KOPT-K1 (cell line): Measurements from ENCODE around the gene SYAP1.

Source experiments
- H3K27ac ChIP-seq: fragments of 200-600 bp; sonication (generic); 2 replicates; pipeline ENCODE4 v1.5.1; 2016; ENCODE audit warnings: antibody characterized with exemption, mild to moderate bottlenecking, low read depth, low read length; ENCODE audit not compliant: poor library complexity, severe bottlenecking
- H3K36me3 ChIP-seq: fragments of 200-600 bp; sonication (generic); 2 replicates; pipeline ENCODE4 v1.5.1; 2017; ENCODE audit warnings: antibody characterized with exemption, mild to moderate bottlenecking, low read length, moderate library complexity; ENCODE audit not compliant: insufficient read depth
- H3K9me3 ChIP-seq: fragments of 200-600 bp; sonication (generic); 2 replicates; pipeline ENCODE4 v1.5.1; 2017; ENCODE audit warnings: antibody characterized with exemption, low read length, mild to moderate bottlenecking; ENCODE audit not compliant: insufficient read depth, poor library complexity, severe bottlenecking

Gene SYAP1

GRCh38 chrX:16719334-16720084 lies at the start of gene SYAP1:
SYAP1 (plus strand) TSS chrX:16719612; CDS start chrX:16719725, 113 bp downstream.
- H3K27ac ChIP-seq, result peak within 1 kb of the TSS; percentile 63
- no peaks in the 10 kb centered on the region for H3K36me3 ChIP-seq

GRCh38 chrX:16671005-16671404 lies 48.4 kb upstream of the SYAP1 start:
- Histone ChIP-seq H3K27ac (no peak overlapping the region), H3K36me3 (no peaks in the 10 kb centered on the region), H3K9me3 (no peaks in the 10 kb centered on the region)

More at GRCh38 chrX:16719334-16720084, at the start of gene SYAP1:
- no peaks in the 10 kb centered on the region for H3K9me3 ChIP-seq

GRCh38 chrX:16678689-16679088 lies 40.7 kb upstream of the SYAP1 start:
- Histone ChIP-seq H3K27ac (no peak overlapping the region), H3K36me3 (no peaks in the 10 kb centered on the region), H3K9me3 (no peaks in the 10 kb centered on the region)

- Histone ChIP-seq H3K9me3 (no peaks in the 10 kb centered on the region), H3K27ac (no peak overlapping the region), H3K36me3 (no peaks in the 10 kb centered on the region)
Measured at GRCh38 chrX:16683007-16683664, 36.3 kb upstream of the SYAP1 start.

GRCh38 chrX:16687514-16687913 lies 31.9 kb upstream of the SYAP1 start:
- no peaks in the 10 kb centered on the region for H3K36me3 ChIP-seq
- H3K9me3 ChIP-seq, result no peaks in the 10 kb centered on the region
- no peak overlapping the region for H3K27ac ChIP-seq

- Histone ChIP-seq H3K36me3 (no peaks in the 10 kb centered on the region), H3K27ac (no peak overlapping the region), H3K9me3 (no peaks in the 10 kb centered on the region)
Measured at GRCh38 chrX:16695079-16695676, 24.2 kb upstream of the SYAP1 start.

GRCh38 chrX:16696956-16697355 lies 22.5 kb upstream of the SYAP1 start:
- Histone ChIP-seq H3K36me3 (no peaks in the 10 kb centered on the region), H3K9me3 (no peaks in the 10 kb centered on the region), H3K27ac (no peak overlapping the region)

GRCh38 chrX:16699389-16699788 lies 20.0 kb upstream of the SYAP1 start:
- Histone ChIP-seq H3K27ac (no peak overlapping the region), H3K9me3 (no peaks in the 10 kb centered on the region), H3K36me3 (no peaks in the 10 kb centered on the region)

GRCh38 chrX:16700734-16701133 lies 18.7 kb upstream of the SYAP1 start:
- H3K9me3 ChIP-seq, result no peaks in the 10 kb centered on the region
- no peaks in the 10 kb centered on the region for H3K36me3 ChIP-seq
- no peak overlapping the region for H3K27ac ChIP-seq

GRCh38 chrX:16702700-16703599 lies 16.5 kb upstream of the SYAP1 start:
- H3K9me3 ChIP-seq, result no peaks in the 10 kb centered on the region
- H3K36me3 ChIP-seq, result no peaks in the 10 kb centered on the region
- H3K27ac ChIP-seq, result no peak overlapping the region

GRCh38 chrX:16705370-16705769 lies 14.0 kb upstream of the SYAP1 start:
- Histone ChIP-seq H3K36me3 (no peaks in the 10 kb centered on the region), H3K27ac (no peak overlapping the region)

GRCh38 chrX:16708016-16708415 lies 11.4 kb upstream of the SYAP1 start:
- no peaks in the 10 kb centered on the region for H3K9me3 ChIP-seq
- no peaks in the 10 kb centered on the region for H3K36me3 ChIP-seq
- no peak overlapping the region for H3K27ac ChIP-seq

More at GRCh38 chrX:16705370-16705769, 14.0 kb upstream of the SYAP1 start:
- no peaks in the 10 kb centered on the region for H3K9me3 ChIP-seq

- Histone ChIP-seq H3K36me3 (no peaks in the 10 kb centered on the region), H3K27ac (no peak overlapping the region), H3K9me3 (no peaks in the 10 kb centered on the region)
Measured at GRCh38 chrX:16711219-16711811, 8.1 kb upstream of the SYAP1 start.

GRCh38 chrX:16711893-16712547 lies 7.4 kb upstream of the SYAP1 start:
- no peak overlapping the region for H3K27ac ChIP-seq
- H3K9me3 ChIP-seq, result no peaks in the 10 kb centered on the region
- H3K36me3 ChIP-seq, result no peaks in the 10 kb centered on the region
